Lung (tissue), 12 donors: ENCODE results near the gene TRMT2A. TPM values are rescaled to one million over a fixed set of nuclear protein-coding genes. Genes with fewer than 3 reads are reported as not detected.

Experiments used
- ATAC-seq: fragments of 200-7000 bp; cut with Tn5 transposase; one replicate; pipeline ENCODE4 v1.9.1; 2020; ENCODE audit warnings: moderate number of reproducible peaks; ENCODE audit not compliant: insufficient read depth, low FRiP score
- DNase-seq, 3 donors: peaks; one replicate each; pipeline ENCODE4 v3.0.0-alpha.2; 2013 to 2017
- H3K27ac ChIP-seq, 2 donors: one replicate each; pipeline ENCODE4 v1.5.1; 2013; ENCODE audit warnings: mild to moderate bottlenecking in 2 of 2, moderate library complexity in 2 of 2, control low read depth in 1 of 2, inconsistent platforms in 1 of 2, low read depth in 1 of 2, low read length in 1 of 2
- H3K27me3 ChIP-seq, 3 donors: one replicate each; pipeline ENCODE4 v1.5.1; 2013; ENCODE audit warnings: low read length in 2 of 3; ENCODE audit not compliant: control insufficient read depth in 3 of 3, insufficient read depth in 3 of 3
- H3K36me3 ChIP-seq, 4 donors: one replicate each; pipeline ENCODE4 v1.5.1; 2013; ENCODE audit warnings: low read length in 4 of 4, mild to moderate bottlenecking in 1 of 4, moderate library complexity in 1 of 4; ENCODE audit not compliant: control insufficient read depth in 4 of 4, insufficient read depth in 4 of 4
- H3K4me1 ChIP-seq, 5 donors: one replicate each; pipeline ENCODE4 v1.5.1; 2013; ENCODE audit warnings: low read length in 5 of 5, mild to moderate bottlenecking in 2 of 5, moderate library complexity in 1 of 5; ENCODE audit not compliant: control insufficient read depth in 5 of 5, insufficient read depth in 5 of 5
- H3K4me3 ChIP-seq: one replicate; pipeline ENCODE4 v1.5.1; 2013; ENCODE audit warnings: mild to moderate bottlenecking, control low read depth, moderate library complexity
- H3K9ac ChIP-seq, 2 donors: one replicate each; pipeline ENCODE4 v1.5.1; 2013; ENCODE audit warnings: low read length in 2 of 2, control low read depth in 1 of 2; ENCODE audit not compliant: insufficient read depth in 1 of 2
- H3K9me3 ChIP-seq, 4 donors: one replicate each; pipeline ENCODE4 v1.5.1; 2013; ENCODE audit warnings: low read length in 3 of 4, mild to moderate bottlenecking in 1 of 4, moderate library complexity in 1 of 4; ENCODE audit not compliant: control insufficient read depth in 4 of 4, insufficient read depth in 3 of 4
- CTCF ChIP-seq: IDR thresholded peaks from 2 replicates; pipeline ENCODE4 v1.5.1; 2012; ENCODE audit warnings: mild to moderate bottlenecking; ENCODE audit errors: control extremely low read depth, extremely low read depth
- WGBS, 2 donors: extraction: QIAGEN DNeasy Blood & Tissue Kit; methylation state at CpG; one replicate each; pipeline ENCODE4 v1.1.7; 2013; 5-methylcytosine and 5-hydroxymethylcytosine counted together
- polyA plus RNA-seq, 2 donors: library from polyadenylated mRNA; stranded (reverse); fragments of 200-250 nt; gene quantifications; one replicate each; pipeline ENCODE4 v1.2.1, GENCODE V29; 2013
- total RNA-seq, 2 donors: library from RNA; depleted of rRNA in 1 of 2; stranded (reverse); fragments of >200 nt in 1 of 2; gene quantifications; one replicate each; pipeline ENCODE4 v1.2.1, GENCODE V29; 2014 to 2021
- donor health status: control.
- donor health status: control.
- donor health status: Bipolar disorder and iron deficiency.
- donor health status: healthy.
- donor health status: DM: yes; HTN: yes; CAD: no.

Gene TRMT2A
- total and polyA plus RNA-seq, 4 donors, result 37.5 to 71.1 (median 55.4) TPM

- ATAC-seq, result no peak
Measured at GRCh38 chr22:20154602-20155187, 37.7 kb upstream of the TRMT2A start.

GRCh38 chr22:20153945-20154344 lies 36.9 kb upstream of the TRMT2A start:
- no peak for TF ChIP-seq CTCF
- no peak for ATAC-seq
- H3K27me3 ChIP-seq, result no peaks in the 10 kb centered on the region
- DNase-seq, result peak in 1 of 3 donors; percentile 15
- H3K4me3 ChIP-seq, result no peak overlapping the region
- no peak overlapping the region for H3K9ac ChIP-seq
- H3K9me3 ChIP-seq, result no peaks in the 10 kb centered on the region
- 67 to 75% methylated on average over 16 of the region's 16 CpGs for WGBS, 2 donors
- H3K27ac ChIP-seq, result no peak overlapping the region
- H3K4me1 ChIP-seq, result no peaks in the 10 kb centered on the region
- no peaks in the 10 kb centered on the region for H3K36me3 ChIP-seq

More at GRCh38 chr22:20154602-20155187, 37.7 kb upstream of the TRMT2A start:
- DNase-seq, result no peak
- H3K4me3 ChIP-seq, result no peak overlapping the region
- no peaks in the 10 kb centered on the region for H3K4me1 ChIP-seq
- TF ChIP-seq CTCF, result no peak
- H3K36me3 ChIP-seq, result no peaks in the 10 kb centered on the region
- no peaks in the 10 kb centered on the region for H3K9me3 ChIP-seq
- no peaks in the 10 kb centered on the region for H3K27me3 ChIP-seq
- H3K9ac ChIP-seq, result no peak overlapping the region
- H3K27ac ChIP-seq, result no peak overlapping the region
- 49 to 67% methylated on average over 14 of the region's 14 CpGs for WGBS, 2 donors

- H3K27ac ChIP-seq, result no peak overlapping the region
Measured at GRCh38 chr22:20152464-20152890, 35.5 kb upstream of the TRMT2A start.

More at GRCh38 chr22:20152464-20152890, 35.5 kb upstream of the TRMT2A start:
- Histone ChIP-seq H3K9me3 (no peaks in the 10 kb centered on the region), H3K4me3 (no peak overlapping the region), H3K4me1 (no peaks in the 10 kb centered on the region), H3K36me3 (no peaks in the 10 kb centered on the region), H3K27me3 (no peaks in the 10 kb centered on the region), H3K9ac (no peak overlapping the region)
- TF ChIP-seq CTCF, result no peak
- ATAC-seq (no peak), DNase-seq (no peak)
- 82 to 90% methylated on average over 14 of the region's 14 CpGs for WGBS, 2 donors
